GM12878 (cell line): ENCODE results near the gene VPS54. TPM values are rescaled to one million over a fixed set of nuclear protein-coding genes. Genes with fewer than 3 reads are reported as not detected.
A peak's percentile ranks its signal among the peaks of the same experiment; 100 is the strongest.

ENCODE experiments used
- ATAC-seq: fragments of 200-7000 bp; cut with Tn5 transposase; 3 replicates; pipeline ENCODE4 v1.9.1; 2020; ENCODE audit warnings: mild to moderate bottlenecking, moderate library complexity
- BruUV-seq: library from RNA; stranded (reverse); fragments of 400-500 nt; replicated peaks from 2 replicates; lab custom pipeline; 2021; lab: Mats Ljungman, UMichigan
- CTCF ChIA-PET: fragments of 300-600 bp; sonication (Branson Sonifier 250); formaldehyde crosslinking; extraction: SDS; loops from one replicate; lab custom pipeline; 2021; ENCODE audit warnings: inconsistent platforms; lab: Yijun Ruan, JAX
- POLR2A ChIA-PET: fragments of 350-600 bp; formaldehyde crosslinking; extraction: SDS; loops from one replicate; lab custom pipeline; 2021; ENCODE audit warnings: inconsistent platforms; lab: Charles Lee
- RAD21 ChIA-PET: fragments of 300-600 bp; sonication (Branson Sonifier 250); formaldehyde crosslinking; loops from one replicate; lab custom pipeline; 2023; ENCODE audit warnings: antibody characterized with exemption; ENCODE audit not compliant: unreplicated experiment; lab: Charles Lee
- SMC1A ChIA-PET: fragments of 300-600 bp; sonication (Branson Sonifier 250); formaldehyde crosslinking; loops from one replicate; lab custom pipeline; 2023; ENCODE audit not compliant: unreplicated experiment, uncharacterized antibody; lab: Charles Lee
- DNase-seq: peaks from one replicate; pipeline ENCODE4 v3.0.0-alpha.2; 2011; ENCODE audit warnings: low read depth, low spot score
- FAIRE-seq: peaks from 3 replicates; lab custom pipeline; 2011; peaks lifted over from hg19 to GRCh38; lab: Jason Lieb, UNC
- H2AFZ ChIP-seq: 2 replicates; pipeline ENCODE4 v1.6.0; 2011; ENCODE audit warnings: low read depth, low read length, control low read depth; ENCODE audit not compliant: control insufficient read depth
- H3K27ac ChIP-seq: 2 replicates; pipeline ENCODE4 v1.5.1; 2011; ENCODE audit warnings: control low read depth; ENCODE audit not compliant: control insufficient read depth, insufficient read depth
- H3K27me3 ChIP-seq, 2 experiments: replicated peaks in 1 of 2; 2 replicates each; pipeline versions ENCODE4 v1.6.0 to v1.6.1; 2011; ENCODE audit warnings: low read length in 1 of 2; ENCODE audit not compliant: control insufficient read depth in 2 of 2, insufficient read depth in 2 of 2
- H3K36me3 ChIP-seq, 2 experiments: 2 replicates each; pipeline ENCODE4 v1.5.1; 2011; ENCODE audit warnings: low read length in 1 of 2; ENCODE audit not compliant: control insufficient read depth in 2 of 2, insufficient read depth in 2 of 2
- H3K4me1 ChIP-seq: 2 replicates; pipeline ENCODE4 v1.6.1; 2011; ENCODE audit warnings: mild to moderate bottlenecking, low read length, moderate library complexity, mixed read lengths; ENCODE audit not compliant: control insufficient read depth, insufficient read depth
- H3K4me2 ChIP-seq: 2 replicates; pipeline ENCODE4 v1.6.0; 2011; ENCODE audit warnings: control low read depth; ENCODE audit not compliant: control insufficient read depth, insufficient read depth
- H3K4me3 ChIP-seq: fragments of 200-600 bp; sonication (generic); 2 replicates; pipeline ENCODE4 v1.5.1; 2016
- H3K79me2 ChIP-seq: 2 replicates; pipeline ENCODE4 v1.6.0; 2011; ENCODE audit warnings: low read length; ENCODE audit not compliant: control insufficient read depth, insufficient read depth
- H3K9ac ChIP-seq: 2 replicates; pipeline ENCODE4 v1.8.0; 2011; ENCODE audit warnings: low read length, control low read depth, mixed read lengths; ENCODE audit not compliant: control insufficient read depth, insufficient read depth
- H3K9me3 ChIP-seq: replicated peaks from 3 replicates; pipeline ENCODE4 v1.5.1; 2011; ENCODE audit warnings: mild to moderate bottlenecking, low read length; ENCODE audit not compliant: control insufficient read depth, insufficient read depth
- H4K20me1 ChIP-seq: 2 replicates; pipeline ENCODE4 v1.6.0; 2011; ENCODE audit not compliant: control insufficient read depth, insufficient read depth
- RUNX3 ChIP-seq: IDR thresholded peaks from 2 replicates; pipeline ENCODE4 v1.6.1; 2012; ENCODE audit warnings: low read length, inconsistent platforms
- SP1 ChIP-seq: IDR thresholded peaks from one replicate; pipeline ENCODE4 v1.6.1; 2011; ENCODE audit warnings: low read depth, low read length
- ZBTB40 ChIP-seq: fragments of 450-650 bp; IDR thresholded peaks from 2 replicates; pipeline ENCODE4 v1.6.1; 2016; ENCODE audit warnings: mild to moderate bottlenecking, moderate library complexity, borderline replicate concordance
- WGBS: methylation state at CpG from one replicate; pipeline ENCODE4 v1.1.6; 2016; ENCODE audit warnings: low lambda C conversion rate; ENCODE audit not compliant: insufficient replicate concordance, insufficient coverage; ENCODE audit errors: missing lambda C conversion rate; 5-methylcytosine and 5-hydroxymethylcytosine counted together
- in situ Hi-C: fragments of 300-500 bp; cut with MboI; formaldehyde crosslinking; loops from 9 replicates; pipeline ENCODE4 v1.14.3; 2018; ENCODE audit warnings: mixed read lengths
- intact Hi-C: fragments of 100-400 bp; cut with micrococcal nuclease; formaldehyde crosslinking; loops from one replicate; pipeline ENCODE4 v1.14.2; 2022; ENCODE audit not compliant: unreplicated experiment
- polyA plus RNA-seq, 11 experiments: library from polyadenylated mRNA; depleted of rRNA in 4 of 11; unstranded in 6 of 11; stranded (reverse) in 5 of 11; fragments of >200 nt; fragmentation: Nextera tagmentation in 4 of 11; fragmentation: Illumina TruSeq in 1 of 11; extraction: Ambion mirVana in 4 of 11; extraction: Trizol in 1 of 11; gene quantifications; 1 replicate in 1 of 11; 2 replicates in 10 of 11; pipeline versions ENCODE4 v1.2.1 to v1.2.3, GENCODE V29; 2011 to 2016; ENCODE audit warnings: inconsistent platforms in 2 of 11, missing spikeins in 2 of 11, low read depth in 1 of 11
- total RNA-seq, 4 experiments: library from RNA; depleted of rRNA in 3 of 4; stranded (reverse); fragments of >200 nt in 3 of 4; fragmentation: Illumina TruSeq in 1 of 4; extraction: Trizol in 1 of 4; gene quantifications; 2 replicates each; pipeline versions ENCODE4 v1.2.1 to v1.2.3, GENCODE V29; 2013 to 2021
- TF ChIP-seq, protein P1 (sequence below): fragments of 450-650 bp; IDR thresholded peaks from 2 replicates; pipeline ENCODE4 v1.6.1; 2017; ENCODE audit warnings: mild to moderate bottlenecking, moderate library complexity
- TF ChIP-seq, protein P2 (sequence below): IDR thresholded peaks from 2 replicates; pipeline ENCODE4 v1.6.1; 2012; ENCODE audit warnings: low read depth, low read length, improper control_type of control experiment

The VPS54 gene
- total and polyA plus RNA-seq, 10 of the 15 experiments (the other 5 are each of a cell fraction or from before 2014, with no cell fraction given): 1.6 to 16.2 (median 9.3) TPM

DNA sequence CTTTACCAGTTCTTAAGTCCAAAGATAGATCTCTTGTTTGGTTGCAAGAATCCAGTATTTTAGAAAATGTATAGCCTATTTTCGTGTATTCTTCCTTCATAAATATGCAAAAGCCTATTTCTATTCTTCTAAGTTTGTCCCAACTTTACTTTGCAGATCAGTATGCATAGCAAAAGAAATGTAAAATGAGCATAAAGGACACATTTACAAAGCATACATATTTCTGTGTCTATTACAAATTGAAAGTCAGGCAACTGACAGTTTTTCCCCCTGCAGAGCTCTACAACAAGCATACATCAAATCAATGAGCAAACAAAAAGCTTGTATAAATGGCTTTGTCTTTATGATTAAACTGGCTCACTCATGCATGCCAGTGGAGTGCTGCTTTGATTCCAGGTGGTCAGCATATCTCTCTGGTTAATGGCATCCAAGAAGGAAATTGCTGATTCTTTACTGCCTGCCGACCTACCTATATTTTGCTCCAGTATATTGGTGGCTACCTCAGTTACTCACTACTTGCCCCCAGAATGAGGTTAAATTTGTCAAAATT is 10.0 kb upstream of the VPS54 start:
- in situ Hi-C loops: no loop called here
- WGBS: 24% methylated on average over 2 of the region's 2 CpGs

DNA sequence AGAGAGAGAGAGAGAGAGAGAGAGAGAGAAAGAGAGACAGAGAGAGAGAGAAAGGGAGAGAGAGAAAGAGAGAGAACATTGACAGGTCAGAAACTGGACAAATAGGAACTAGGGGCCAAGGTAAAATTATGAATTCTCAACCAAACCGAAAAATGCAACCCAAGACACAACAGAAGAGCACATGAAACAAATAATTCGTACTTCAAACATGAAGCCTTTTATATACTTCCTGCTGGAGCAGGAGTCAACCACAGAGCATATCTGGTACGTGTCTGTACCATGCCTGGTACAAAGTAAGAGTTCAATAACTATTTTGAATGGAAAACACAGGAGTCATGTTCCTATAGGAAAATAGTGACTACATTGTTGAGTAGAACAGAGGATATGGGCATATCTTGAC is 6.5 kb upstream of the VPS54 start:
- no TSS peak for BruUV-seq
- peak overlapping the region; percentile 22 for H2AFZ ChIP-seq
- RAD21 ChIA-PET: no interaction called here
- TF ChIP-seq RUNX3 (peak; percentile 39; the same call in 1 of the 2 replicates), ZBTB40 (no peak)
- TF ChIP-seq, protein P1, sequence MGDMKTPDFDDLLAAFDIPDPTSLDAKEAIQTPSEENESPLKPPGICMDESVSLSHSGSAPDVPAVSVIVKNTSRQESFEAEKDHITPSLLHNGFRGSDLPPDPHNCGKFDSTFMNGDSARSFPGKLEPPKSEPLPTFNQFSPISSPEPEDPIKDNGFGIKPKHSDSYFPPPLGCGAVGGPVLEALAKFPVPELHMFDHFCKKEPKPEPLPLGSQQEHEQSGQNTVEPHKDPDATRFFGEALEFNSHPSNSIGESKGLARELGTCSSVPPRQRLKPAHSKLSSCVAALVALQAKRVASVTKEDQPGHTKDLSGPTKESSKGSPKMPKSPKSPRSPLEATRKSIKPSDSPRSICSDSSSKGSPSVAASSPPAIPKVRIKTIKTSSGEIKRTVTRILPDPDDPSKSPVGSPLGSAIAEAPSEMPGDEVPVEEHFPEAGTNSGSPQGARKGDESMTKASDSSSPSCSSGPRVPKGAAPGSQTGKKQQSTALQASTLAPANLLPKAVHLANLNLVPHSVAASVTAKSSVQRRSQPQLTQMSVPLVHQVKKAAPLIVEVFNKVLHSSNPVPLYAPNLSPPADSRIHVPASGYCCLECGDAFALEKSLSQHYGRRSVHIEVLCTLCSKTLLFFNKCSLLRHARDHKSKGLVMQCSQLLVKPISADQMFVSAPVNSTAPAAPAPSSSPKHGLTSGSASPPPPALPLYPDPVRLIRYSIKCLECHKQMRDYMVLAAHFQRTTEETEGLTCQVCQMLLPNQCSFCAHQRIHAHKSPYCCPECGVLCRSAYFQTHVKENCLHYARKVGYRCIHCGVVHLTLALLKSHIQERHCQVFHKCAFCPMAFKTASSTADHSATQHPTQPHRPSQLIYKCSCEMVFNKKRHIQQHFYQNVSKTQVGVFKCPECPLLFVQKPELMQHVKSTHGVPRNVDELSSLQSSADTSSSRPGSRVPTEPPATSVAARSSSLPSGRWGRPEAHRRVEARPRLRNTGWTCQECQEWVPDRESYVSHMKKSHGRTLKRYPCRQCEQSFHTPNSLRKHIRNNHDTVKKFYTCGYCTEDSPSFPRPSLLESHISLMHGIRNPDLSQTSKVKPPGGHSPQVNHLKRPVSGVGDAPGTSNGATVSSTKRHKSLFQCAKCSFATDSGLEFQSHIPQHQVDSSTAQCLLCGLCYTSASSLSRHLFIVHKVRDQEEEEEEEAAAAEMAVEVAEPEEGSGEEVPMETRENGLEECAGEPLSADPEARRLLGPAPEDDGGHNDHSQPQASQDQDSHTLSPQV: no peak

More for the DNA sequence above, 10.0 kb upstream of the VPS54 start:
- ChIA-PET CTCF (interaction anchor here (0.7 to 1.6 kb wide), 2 partner anchors 17 to 299 kb away, joined by 3 read pairs; no protein-coding TSS in a partner anchor), RAD21 (no interaction called here), SMC1A (interaction anchor here (1.1 kb wide), 2 partner anchors 14 to 16 kb away, joined by 3 read pairs; no protein-coding TSS in a partner anchor), POLR2A (no interaction called here)
- H3K4me1 ChIP-seq: 0 out of 2 replicates have a peak, but pooled peaks cover 3% of the 10 kb centered on the region
- no peaks in the 10 kb centered on the region for H3K36me3 ChIP-seq
- no peak overlapping the region for H3K27ac ChIP-seq
- ATAC-seq (no peak), FAIRE-seq (no peak), DNase-seq (no peak)
- H3K79me2 ChIP-seq: no peaks in the 10 kb centered on the region
- no peak overlapping the region for H3K9ac ChIP-seq
- intact Hi-C loops: no loop called here
- H4K20me1 ChIP-seq: no peaks in the 10 kb centered on the region
- H2AFZ ChIP-seq: no peak overlapping the region
- TF ChIP-seq SP1: no peak
- TF ChIP-seq, protein P2, sequence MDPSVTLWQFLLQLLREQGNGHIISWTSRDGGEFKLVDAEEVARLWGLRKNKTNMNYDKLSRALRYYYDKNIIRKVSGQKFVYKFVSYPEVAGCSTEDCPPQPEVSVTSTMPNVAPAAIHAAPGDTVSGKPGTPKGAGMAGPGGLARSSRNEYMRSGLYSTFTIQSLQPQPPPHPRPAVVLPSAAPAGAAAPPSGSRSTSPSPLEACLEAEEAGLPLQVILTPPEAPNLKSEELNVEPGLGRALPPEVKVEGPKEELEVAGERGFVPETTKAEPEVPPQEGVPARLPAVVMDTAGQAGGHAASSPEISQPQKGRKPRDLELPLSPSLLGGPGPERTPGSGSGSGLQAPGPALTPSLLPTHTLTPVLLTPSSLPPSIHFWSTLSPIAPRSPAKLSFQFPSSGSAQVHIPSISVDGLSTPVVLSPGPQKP: no peak
- BruUV-seq: no TSS peak
- H3K4me3 ChIP-seq: no peak overlapping the region
- H3K9me3 ChIP-seq: peaks cover 1% of the 10 kb centered on the region; the same call in 2 of the 3 replicates
- no peaks in the 10 kb centered on the region for H3K27me3 ChIP-seq
- no peak overlapping the region for H3K4me2 ChIP-seq

More for the DNA sequence above, 6.5 kb upstream of the VPS54 start:
- no peaks in the 10 kb centered on the region for H3K79me2 ChIP-seq
- no peaks in the 10 kb centered on the region for H3K27me3 ChIP-seq
- ChIA-PET POLR2A (interaction anchor here (0.6 kb wide), 1 partner anchor 175 kb away, joined by 6 read pairs; no protein-coding TSS in a partner anchor), CTCF (no interaction called here), SMC1A (interaction anchor here (1.0 kb wide), 1 partner anchor 24 kb away, joined by 4 read pairs; no protein-coding TSS in a partner anchor)
- in situ Hi-C loops: no loop called here
- H4K20me1 ChIP-seq: no peaks in the 10 kb centered on the region
- FAIRE-seq (no peak), DNase-seq (no peak), ATAC-seq (peak; percentile 54)
- no peaks in the 10 kb centered on the region for H3K9me3 ChIP-seq
- 0 out of 2 replicates have a peak, but pooled peaks cover 3% of the 10 kb centered on the region for H3K4me1 ChIP-seq
- H3K36me3 ChIP-seq: no peaks in the 10 kb centered on the region
- 60% methylated on average over 3 of the region's 3 CpGs for WGBS
- no peak overlapping the region for H3K4me3 ChIP-seq
- intact Hi-C loops: no loop called here
- H3K9ac ChIP-seq: no peak overlapping the region
- H3K27ac ChIP-seq: no peak overlapping the region
- H3K4me2 ChIP-seq: no peak overlapping the region
